ENCODE measurements around the gene CNIH3. TPM values are rescaled to one million over a fixed set of nuclear protein-coding genes. Genes with fewer than 3 reads are reported as not detected.

The CNIH3 gene
- total RNA-seq, 1 experiment from 2014 or later = 1.8 TPM

GRCh38 chr1:224582041-224582440 lies 34.1 kb upstream of the CNIH3 start:
- DNase-seq (ENCODE audit: low read depth, low spot score) (no peak), ATAC-seq (no peak)
- no peaks in the 10 kb centered on the region for H3K27me3 ChIP-seq (ENCODE audit: insufficient read depth, low read length)
- no peak overlapping the region for H3K27ac ChIP-seq (ENCODE audit: low read depth, low read length)
- TF ChIP-seq EGR1 (IDR thresholded peaks at IDR 0.05; ENCODE audit: low read depth) = no peak
- TF ChIP-seq ZNF274 (IDR thresholded peaks at IDR 0.05; ENCODE audit: low read depth, low read length) = no peak
- no peak for TF ChIP-seq POLR2A (IDR thresholded peaks at IDR 0.05; ENCODE audit: borderline replicate concordance, extremely low read depth, insufficient read depth, insufficient read length)
- no peak for TF ChIP-seq FOSL1 (IDR thresholded peaks at IDR 0.05; ENCODE audit: low read depth)
- TF ChIP-seq REST (IDR thresholded peaks at IDR 0.05; ENCODE audit: low read depth) = no peak
- TF ChIP-seq EZH2 (IDR thresholded peaks at IDR 0.05) = no peak
- TF ChIP-seq ELF1 (IDR thresholded peaks at IDR 0.05; ENCODE audit: borderline replicate concordance, low read depth) = no peak
- TF ChIP-seq EZH2phosphoT487 (IDR thresholded peaks at IDR 0.05; ENCODE audit: borderline replicate concordance) = no peak
- no peak for TF ChIP-seq MAX (IDR thresholded peaks at IDR 0.05)
- no peak for TF ChIP-seq SIN3A (IDR thresholded peaks at IDR 0.05; ENCODE audit: low read depth)
- TF ChIP-seq ZBTB33 (IDR thresholded peaks at IDR 0.05; ENCODE audit: extremely low read depth, insufficient replicate concordance, low read length) = no peak
- no peak for TF ChIP-seq ZFX (IDR thresholded peaks at IDR 0.05)
- no peak for TF ChIP-seq CTCF (IDR thresholded peaks at IDR 0.05 in 2 of 3, conservative IDR thresholded peaks at IDR 0.05 in 1 of 3; ENCODE audit: borderline replicate concordance in 1 of 3, insufficient read depth in 1 of 3, low read depth in 2 of 3, low read length in 2 of 3)
- H3K9ac ChIP-seq (ENCODE audit: low read length) = no peak overlapping the region
- intact Hi-C loops (cut with micrococcal nuclease) = no loop called here
- H3K9me3 ChIP-seq (ENCODE audit: control insufficient read depth in 1 of 2, insufficient read depth in 1 of 2, low read depth in 1 of 2, low read length in 2 of 2) = no peaks in the 10 kb centered on the region
- no peaks in the 10 kb centered on the region; the same call in 1 of the 2 replicates for H3K9me2 ChIP-seq (ENCODE audit: insufficient read depth)
- RAD21 ChIA-PET (ENCODE audit: low non-redundant PET in 1 of 2, low total read pairs in 2 of 2, uncharacterized antibody in 2 of 2, unreplicated experiment in 2 of 2) = no interaction called here
- H3K36me3 ChIP-seq (ENCODE audit: control insufficient read depth in 1 of 2, insufficient read depth in 2 of 2, low read length in 2 of 2) = no peaks in the 10 kb centered on the region
- no peaks in the 10 kb centered on the region for H4K20me1 ChIP-seq (ENCODE audit: insufficient read depth)
- POLR2A ChIA-PET = no interaction called here
- no peak overlapping the region for H3K4me3 ChIP-seq (replicated peaks in 1 of 2; ENCODE audit: low read depth in 1 of 2, low read length in 2 of 2)
- H3K79me2 ChIP-seq (ENCODE audit: insufficient read depth, low read length) = no peaks in the 10 kb centered on the region
- peaks cover 3 to 5% of the 10 kb centered on the region in 2 experiments; a peak in 2 of 4 replicates for H3K4me1 ChIP-seq (ENCODE audit: control insufficient read depth in 1 of 2, insufficient read depth in 2 of 2, low read length in 2 of 2)
- CTCF ChIA-PET = no interaction called here
- H2AFZ ChIP-seq (ENCODE audit: low read depth, low read length, poor library complexity, severe bottlenecking) = no peak overlapping the region
- BruUV-seq (replicated peaks) = no TSS peak
- H3K4me2 ChIP-seq (ENCODE audit: low read length) = no peak overlapping the region

Measured in HCT116 (cell line).